ENCODE data around the gene MAP3K10. TPM values are rescaled to one million over a fixed set of nuclear protein-coding genes. Genes with fewer than 3 reads are reported as not detected.
"Not testable (repeated sequence)": the region's sequence is repeated elsewhere in the genome, so short reads cannot be mapped to it uniquely, and the experiment has no call there.

The MAP3K10 gene
- polyA plus RNA-seq, 4 donors, result 12.7 to 17.8 (median 13.7) TPM

DNA sequence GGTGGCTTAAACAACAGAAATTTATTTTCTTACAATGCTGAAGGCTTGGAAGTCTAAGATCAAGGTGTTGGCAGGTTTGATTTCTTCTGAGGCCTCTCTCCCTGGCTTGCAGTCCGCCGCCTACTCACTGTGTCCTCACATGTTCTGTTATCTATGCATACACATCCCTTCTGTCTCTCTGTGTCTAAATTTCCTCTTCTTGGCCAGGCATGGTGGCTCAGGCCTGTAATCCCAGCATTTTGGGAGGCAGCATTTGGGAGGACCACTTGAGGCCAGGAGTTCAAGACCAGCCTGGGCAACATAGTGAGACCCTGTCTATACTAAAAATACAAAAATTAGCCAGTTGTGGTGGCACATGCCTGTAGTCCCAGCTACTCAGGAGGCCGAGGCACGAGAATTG, 19.9 kb upstream of the MAP3K10 start:
- DNase-seq (ENCODE audit: low read depth in 4 of 4, low spot score in 3 of 4), result not testable (repeated sequence)

GRCh38 chr19:40174092-40174491, 17.1 kb upstream of the MAP3K10 start:
- no peak for DNase-seq (ENCODE audit: low read depth in 4 of 4, low spot score in 3 of 4)

GRCh38 chr19:40175820-40176219, 15.4 kb upstream of the MAP3K10 start:
- DNase-seq (ENCODE audit: low read depth in 4 of 4, low spot score in 3 of 4), result no peak

- DNase-seq (ENCODE audit: low read depth in 4 of 4, low spot score in 3 of 4), result no peak
Observed at GRCh38 chr19:40177286-40178070, 13.7 kb upstream of the MAP3K10 start.

DNA sequence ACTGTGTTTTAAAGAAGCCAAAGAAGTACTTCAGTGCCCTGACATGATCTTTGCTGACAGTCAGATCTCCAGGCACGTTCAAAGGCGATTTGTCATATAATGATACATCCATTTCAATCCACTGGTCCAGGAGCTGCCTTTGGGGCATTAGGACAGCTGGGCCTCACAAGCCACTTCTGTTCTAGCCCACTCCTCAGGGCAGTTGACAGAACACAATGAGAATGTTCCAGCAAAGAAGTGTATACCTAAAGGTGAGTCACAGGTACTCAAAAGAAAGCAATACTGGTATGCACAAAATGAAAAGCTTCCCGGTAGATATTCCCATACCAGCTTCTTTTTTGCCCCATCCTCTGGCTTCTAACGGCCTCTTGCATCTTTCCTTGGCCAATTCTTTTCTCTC, 12.5 kb upstream of the MAP3K10 start:
- no peak for DNase-seq (ENCODE audit: low read depth in 4 of 4, low spot score in 3 of 4)

- DNase-seq (ENCODE audit: low read depth in 4 of 4, low spot score in 3 of 4), result no peak
Observed at GRCh38 chr19:40184273-40184672, 7.0 kb upstream of the MAP3K10 start.

DNA sequence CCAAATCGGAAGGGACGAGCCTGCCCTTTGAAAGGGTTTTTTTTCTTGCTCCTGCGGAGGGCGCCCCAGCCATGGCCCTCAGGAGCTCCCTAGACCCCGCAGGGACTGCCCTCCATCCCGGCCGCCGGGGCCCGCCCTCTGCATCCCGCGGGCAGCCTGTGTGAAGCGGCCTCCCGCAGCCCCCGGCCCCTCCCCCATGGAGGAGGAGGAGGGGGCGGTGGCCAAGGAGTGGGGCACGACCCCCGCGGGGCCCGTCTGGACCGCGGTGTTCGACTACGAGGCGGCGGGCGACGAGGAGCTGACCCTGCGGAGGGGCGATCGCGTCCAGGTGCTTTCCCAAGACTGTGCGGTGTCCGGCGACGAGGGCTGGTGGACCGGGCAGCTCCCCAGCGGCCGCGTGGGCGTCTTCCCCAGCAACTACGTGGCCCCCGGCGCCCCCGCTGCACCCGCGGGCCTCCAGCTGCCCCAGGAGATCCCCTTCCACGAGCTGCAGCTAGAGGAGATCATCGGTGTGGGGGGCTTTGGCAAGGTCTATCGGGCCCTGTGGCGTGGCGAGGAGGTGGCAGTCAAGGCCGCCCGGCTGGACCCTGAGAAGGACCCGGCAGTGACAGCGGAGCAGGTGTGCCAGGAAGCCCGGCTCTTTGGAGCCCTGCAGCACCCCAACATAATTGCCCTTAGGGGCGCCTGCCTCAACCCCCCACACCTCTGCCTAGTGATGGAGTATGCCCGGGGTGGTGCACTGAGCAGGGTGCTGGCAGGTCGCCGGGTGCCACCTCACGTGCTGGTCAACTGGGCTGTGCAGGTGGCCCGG, 815 bp downstream of the MAP3K10 start:
- DNase-seq (ENCODE audit: low read depth in 4 of 4, low spot score in 3 of 4), result peak in 1 of 4 donors; percentile 30

DNA sequence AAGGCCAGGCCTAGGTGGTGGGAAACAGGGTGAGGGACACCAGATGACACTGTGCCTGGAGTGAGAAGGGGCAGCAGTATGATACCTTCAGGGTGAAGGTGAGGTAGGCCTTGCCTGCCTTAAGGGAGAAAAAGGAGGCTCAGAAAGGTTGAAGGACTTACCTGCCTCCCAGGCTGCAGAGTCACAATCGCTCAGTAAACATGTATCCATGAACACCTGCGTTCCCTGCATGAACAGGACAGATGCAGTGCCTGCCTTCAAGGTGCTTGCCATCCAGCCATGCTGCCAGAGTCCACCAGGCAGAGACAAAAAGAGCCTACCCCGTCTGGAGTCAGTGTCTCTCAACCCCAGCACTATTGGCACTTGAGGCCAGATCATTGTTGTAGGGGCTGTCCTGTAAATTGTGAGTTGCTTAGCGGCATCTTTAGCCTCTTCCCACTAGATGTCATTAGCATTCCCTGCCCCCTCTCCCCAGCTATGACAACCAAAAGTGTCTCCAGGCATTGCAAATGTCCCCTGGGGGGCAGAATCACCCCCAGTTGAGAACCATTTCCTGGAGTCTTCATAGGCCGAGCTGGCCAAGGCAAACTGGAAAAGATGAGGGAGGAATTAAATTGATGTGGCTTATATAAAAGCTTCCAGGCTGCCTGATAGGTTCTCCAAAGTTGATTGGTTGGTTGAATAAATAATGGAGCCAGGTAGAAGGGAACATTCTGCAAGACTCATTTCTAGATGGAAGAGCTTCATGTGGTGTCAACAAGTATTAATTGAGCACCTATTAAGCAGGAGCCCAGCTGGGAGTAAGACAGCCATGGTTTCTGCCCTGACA, 1.7 kb downstream of the MAP3K10 start:
- DNase-seq (ENCODE audit: low read depth in 4 of 4, low spot score in 3 of 4), result no peak

GRCh38 chr19:40193587-40193849, 2.3 kb downstream of the MAP3K10 start:
- no peak for DNase-seq (ENCODE audit: low read depth in 4 of 4, low spot score in 3 of 4)

- no peak for DNase-seq (ENCODE audit: low read depth in 4 of 4, low spot score in 3 of 4)
Observed at GRCh38 chr19:40198272-40198990, 7.2 kb downstream of the MAP3K10 start.

GRCh38 chr19:40200341-40201099, 9.3 kb downstream of the MAP3K10 start:
- DNase-seq (ENCODE audit: low read depth in 4 of 4, low spot score in 3 of 4), result no peak

DNA sequence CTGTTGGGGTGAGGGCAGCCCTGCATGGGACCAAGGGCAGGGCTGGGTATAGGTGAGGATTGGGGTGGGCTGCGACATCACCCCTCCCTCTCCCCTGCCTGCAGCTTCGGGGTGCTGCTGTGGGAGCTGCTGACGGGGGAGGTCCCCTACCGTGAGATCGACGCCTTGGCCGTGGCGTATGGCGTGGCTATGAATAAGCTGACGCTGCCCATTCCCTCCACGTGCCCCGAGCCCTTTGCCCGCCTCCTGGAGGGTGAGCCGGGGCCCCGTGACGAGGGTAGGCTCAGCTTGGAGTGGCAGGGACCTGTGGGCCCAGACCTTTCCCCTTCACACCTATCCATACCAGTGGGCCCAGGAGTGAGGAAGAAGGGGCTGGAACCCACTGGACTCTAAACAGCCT, 13.2 kb downstream of the MAP3K10 start:
- DNase-seq (ENCODE audit: low read depth in 4 of 4, low spot score in 3 of 4), result no peak

- no peak for DNase-seq (ENCODE audit: low read depth in 4 of 4, low spot score in 3 of 4)
Observed at GRCh38 chr19:40205760-40206159, 14.5 kb downstream of the MAP3K10 start.

- no peak for DNase-seq (ENCODE audit: low read depth in 4 of 4, low spot score in 3 of 4)
Observed at GRCh38 chr19:40208602-40209001, 17.4 kb downstream of the MAP3K10 start.

DNA sequence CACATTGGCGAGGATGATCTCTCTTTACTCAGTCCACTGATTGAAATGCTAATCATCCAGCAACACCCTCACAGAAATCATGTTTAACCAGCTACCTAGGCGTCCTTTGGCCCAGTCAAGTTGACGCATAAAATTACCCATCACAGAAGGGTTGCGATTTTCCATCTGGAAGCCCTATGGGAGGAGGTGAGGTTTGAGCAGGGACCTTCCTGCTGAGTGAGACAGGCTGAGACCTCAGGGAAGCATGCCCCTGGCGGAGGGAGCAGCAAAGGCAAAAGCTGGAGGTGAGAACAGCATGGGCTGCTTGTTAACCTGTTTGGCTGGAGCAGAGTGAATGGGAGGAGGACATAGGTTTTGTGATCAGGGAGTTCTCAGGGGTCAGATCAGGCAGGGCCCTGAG, 19.7 kb downstream of the MAP3K10 start:
- no peak for DNase-seq (ENCODE audit: low read depth in 4 of 4, low spot score in 3 of 4)

DNA sequence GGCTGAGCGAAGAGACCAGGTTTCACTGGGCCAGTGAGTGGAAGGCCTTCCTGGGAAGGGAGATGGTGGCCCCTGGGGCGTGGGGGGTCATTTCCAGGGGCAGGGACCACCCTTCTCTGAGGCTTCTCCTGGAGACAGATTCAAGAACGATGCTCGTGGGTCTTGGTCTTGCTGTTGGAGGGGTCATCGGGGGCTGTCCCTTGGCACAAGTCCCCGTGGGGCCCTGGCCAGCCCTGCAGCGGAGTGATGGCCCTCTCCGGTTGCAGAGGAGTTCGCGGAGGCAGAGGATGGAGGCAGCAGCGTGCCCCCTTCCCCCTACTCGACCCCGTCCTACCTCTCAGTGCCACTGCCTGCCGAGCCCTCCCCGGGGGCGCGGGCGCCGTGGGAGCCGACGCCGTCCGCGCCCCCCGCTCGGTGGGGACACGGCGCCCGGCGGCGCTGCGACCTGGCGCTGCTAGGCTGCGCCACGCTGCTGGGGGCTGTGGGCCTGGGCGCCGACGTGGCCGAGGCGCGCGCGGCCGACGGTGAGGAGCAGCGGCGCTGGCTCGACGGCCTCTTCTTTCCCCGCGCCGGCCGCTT, 22.1 kb downstream of the MAP3K10 start:
- DNase-seq (ENCODE audit: low read depth in 4 of 4, low spot score in 3 of 4), result no peak

DNA sequence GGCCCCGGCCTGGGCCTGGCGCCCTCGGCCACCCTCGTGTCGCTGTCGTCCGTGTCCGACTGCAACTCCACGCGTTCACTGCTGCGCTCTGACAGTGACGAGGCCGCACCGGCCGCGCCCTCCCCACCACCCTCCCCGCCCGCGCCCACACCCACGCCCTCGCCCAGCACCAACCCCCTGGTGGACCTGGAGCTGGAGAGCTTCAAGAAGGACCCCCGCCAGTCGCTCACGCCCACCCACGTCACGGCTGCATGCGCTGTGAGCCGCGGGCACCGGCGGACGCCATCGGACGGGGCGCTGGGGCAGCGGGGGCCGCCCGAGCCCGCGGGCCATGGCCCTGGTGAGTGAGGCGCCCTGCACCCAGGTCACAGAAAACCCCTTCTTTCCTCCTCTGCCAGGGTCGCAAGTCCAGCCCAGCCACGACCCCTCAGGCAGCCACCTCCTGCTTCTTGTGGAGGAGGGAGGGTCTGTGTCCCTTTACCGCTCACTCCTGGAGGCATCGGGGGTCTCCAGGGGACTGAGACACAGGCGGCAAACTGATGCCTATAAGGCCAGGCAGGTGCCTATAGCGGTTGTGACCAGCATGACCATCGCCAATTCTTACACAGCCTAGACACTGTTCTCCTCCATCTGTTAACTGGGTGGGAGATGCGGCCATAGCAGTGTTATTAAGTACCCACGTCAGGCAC, 22.8 kb downstream of the MAP3K10 start:
- no peak for DNase-seq (ENCODE audit: low read depth in 4 of 4, low spot score in 3 of 4)

DNA sequence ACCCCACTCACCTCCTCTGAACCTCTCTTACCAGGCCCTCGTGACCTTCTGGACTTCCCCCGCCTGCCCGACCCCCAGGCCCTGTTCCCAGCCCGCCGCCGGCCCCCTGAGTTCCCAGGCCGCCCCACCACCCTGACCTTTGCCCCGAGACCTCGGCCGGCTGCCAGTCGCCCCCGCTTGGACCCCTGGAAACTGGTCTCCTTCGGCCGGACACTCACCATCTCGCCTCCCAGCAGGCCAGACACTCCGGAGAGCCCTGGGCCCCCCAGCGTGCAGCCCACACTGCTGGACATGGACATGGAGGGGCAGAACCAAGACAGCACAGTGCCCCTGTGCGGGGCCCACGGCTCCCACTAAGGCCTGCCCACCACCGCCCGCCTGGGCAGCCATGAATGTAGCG, 23.7 kb downstream of the MAP3K10 start:
- no peak for DNase-seq (ENCODE audit: low read depth in 4 of 4, low spot score in 3 of 4)
